GM12878 (cell line): ENCODE results near the gene IL1RL2. TPM values are rescaled to one million over a fixed set of nuclear protein-coding genes. Genes with fewer than 3 reads are reported as not detected.

Experiments used
- ATAC-seq: fragments of 200-7000 bp; cut with Tn5 transposase; 3 replicates; pipeline ENCODE4 v1.9.1; 2020; ENCODE audit warnings: mild to moderate bottlenecking, moderate library complexity
- Bru-seq: library from RNA; stranded (reverse); fragments of 400-500 nt; gene quantifications from one replicate; lab custom pipeline; 2021; lab: Mats Ljungman, UMichigan
- BruChase-seq, 2 experiments: library from RNA; stranded (reverse); fragments of 400-500 nt; gene quantifications; one replicate each; lab custom pipeline; 2021; lab: Mats Ljungman, UMichigan
- BruUV-seq: library from RNA; stranded (reverse); fragments of 400-500 nt; replicated peaks from 2 replicates; lab custom pipeline; 2021; lab: Mats Ljungman, UMichigan
- CTCF ChIA-PET: fragments of 300-600 bp; sonication (Branson Sonifier 250); formaldehyde crosslinking; extraction: SDS; loops from one replicate; lab custom pipeline; 2021; ENCODE audit warnings: inconsistent platforms; lab: Yijun Ruan, JAX
- POLR2A ChIA-PET: fragments of 350-600 bp; formaldehyde crosslinking; extraction: SDS; loops from one replicate; lab custom pipeline; 2021; ENCODE audit warnings: inconsistent platforms; lab: Charles Lee
- RAD21 ChIA-PET: fragments of 300-600 bp; sonication (Branson Sonifier 250); formaldehyde crosslinking; loops from one replicate; lab custom pipeline; 2023; ENCODE audit warnings: antibody characterized with exemption; ENCODE audit not compliant: unreplicated experiment; lab: Charles Lee
- SMC1A ChIA-PET: fragments of 300-600 bp; sonication (Branson Sonifier 250); formaldehyde crosslinking; loops from one replicate; lab custom pipeline; 2023; ENCODE audit not compliant: unreplicated experiment, uncharacterized antibody; lab: Charles Lee
- DNase-seq: peaks from one replicate; pipeline ENCODE4 v3.0.0-alpha.2; 2011; ENCODE audit warnings: low read depth, low spot score
- FAIRE-seq: peaks from 3 replicates; lab custom pipeline; 2011; peaks lifted over from hg19 to GRCh38; lab: Jason Lieb, UNC
- H2AFZ ChIP-seq: 2 replicates; pipeline ENCODE4 v1.6.0; 2011; ENCODE audit warnings: low read depth, low read length, control low read depth; ENCODE audit not compliant: control insufficient read depth
- H3K27ac ChIP-seq: 2 replicates; pipeline ENCODE4 v1.5.1; 2011; ENCODE audit warnings: control low read depth; ENCODE audit not compliant: control insufficient read depth, insufficient read depth
- H3K27me3 ChIP-seq, 2 experiments: replicated peaks in 1 of 2; 2 replicates each; pipeline versions ENCODE4 v1.6.0 to v1.6.1; 2011; ENCODE audit warnings: low read length in 1 of 2; ENCODE audit not compliant: control insufficient read depth in 2 of 2, insufficient read depth in 2 of 2
- H3K36me3 ChIP-seq, 2 experiments: 2 replicates each; pipeline ENCODE4 v1.5.1; 2011; ENCODE audit warnings: low read length in 1 of 2; ENCODE audit not compliant: control insufficient read depth in 2 of 2, insufficient read depth in 2 of 2
- H3K4me1 ChIP-seq: 2 replicates; pipeline ENCODE4 v1.6.1; 2011; ENCODE audit warnings: mild to moderate bottlenecking, low read length, moderate library complexity, mixed read lengths; ENCODE audit not compliant: control insufficient read depth, insufficient read depth
- H3K4me2 ChIP-seq: 2 replicates; pipeline ENCODE4 v1.6.0; 2011; ENCODE audit warnings: control low read depth; ENCODE audit not compliant: control insufficient read depth, insufficient read depth
- H3K4me3 ChIP-seq: fragments of 200-600 bp; sonication (generic); 2 replicates; pipeline ENCODE4 v1.5.1; 2016
- H3K79me2 ChIP-seq: 2 replicates; pipeline ENCODE4 v1.6.0; 2011; ENCODE audit warnings: low read length; ENCODE audit not compliant: control insufficient read depth, insufficient read depth
- H3K9ac ChIP-seq: 2 replicates; pipeline ENCODE4 v1.8.0; 2011; ENCODE audit warnings: low read length, control low read depth, mixed read lengths; ENCODE audit not compliant: control insufficient read depth, insufficient read depth
- H3K9me3 ChIP-seq: replicated peaks from 3 replicates; pipeline ENCODE4 v1.5.1; 2011; ENCODE audit warnings: mild to moderate bottlenecking, low read length; ENCODE audit not compliant: control insufficient read depth, insufficient read depth
- H4K20me1 ChIP-seq: 2 replicates; pipeline ENCODE4 v1.6.0; 2011; ENCODE audit not compliant: control insufficient read depth, insufficient read depth
- EZH2 ChIP-seq: IDR thresholded peaks from 2 replicates; pipeline ENCODE4 v1.6.1; 2012; ENCODE audit warnings: low read depth, mild to moderate bottlenecking, control low read depth, inconsistent platforms, low read length, borderline replicate concordance; ENCODE audit not compliant: control insufficient read depth
- HDGF ChIP-seq: fragments of 450-650 bp; IDR thresholded peaks from 2 replicates; pipeline ENCODE4 v1.6.1; 2016; ENCODE audit warnings: antibody characterized with exemption
- IKZF2 ChIP-seq, 2 experiments: fragments of 450-650 bp; IDR thresholded peaks; 2 replicates each; pipeline ENCODE4 v1.6.1; 2017; ENCODE audit warnings: mild to moderate bottlenecking in 2 of 2, moderate library complexity in 2 of 2
- MTA3 ChIP-seq: IDR thresholded peaks from 2 replicates; pipeline ENCODE4 v1.6.1; 2012; ENCODE audit warnings: low read length, inconsistent platforms, borderline replicate concordance
- NRF1 ChIP-seq: conservative IDR thresholded peaks from 2 replicates; pipeline ENCODE4 v1.6.1; 2011; ENCODE audit warnings: mild to moderate bottlenecking, low read depth, low read length, improper control_type of control experiment
- POLR2AphosphoS2 ChIP-seq: IDR thresholded peaks from 2 replicates; pipeline ENCODE4 v1.6.1; 2011; ENCODE audit warnings: low read depth, mild to moderate bottlenecking, low read length, improper control_type of control experiment, moderate library complexity
- RAD51 ChIP-seq: fragments of 450-650 bp; IDR thresholded peaks from 2 replicates; pipeline ENCODE4 v1.6.1; 2016; ENCODE audit warnings: moderate library complexity, mild to moderate bottlenecking, inconsistent platforms
- SIX5 ChIP-seq: IDR thresholded peaks from 2 replicates; pipeline ENCODE4 v1.6.1; 2011; ENCODE audit warnings: mild to moderate bottlenecking, low read depth, low read length, moderate library complexity; ENCODE audit not compliant: severe bottlenecking
- TBL1XR1 ChIP-seq: IDR thresholded peaks from 2 replicates; pipeline ENCODE4 v1.6.1; 2012; ENCODE audit warnings: low read depth, low read length, improper control_type of control experiment
- YBX1 ChIP-seq: fragments of 450-650 bp; IDR thresholded peaks from 2 replicates; pipeline ENCODE4 v1.6.1; 2016; ENCODE audit warnings: antibody characterized with exemption
- ZBTB4 ChIP-seq: fragments of 450-650 bp; formaldehyde crosslinking; IDR thresholded peaks from 2 replicates; pipeline ENCODE4 v1.4.0; 2022; ENCODE audit warnings: mild to moderate bottlenecking, moderate library complexity
- ZNF207 ChIP-seq: fragments of 450-650 bp; IDR thresholded peaks from 2 replicates; pipeline ENCODE4 v1.6.1; 2014; ENCODE audit warnings: antibody characterized with exemption, mild to moderate bottlenecking, borderline replicate concordance
- WGBS: methylation state at CpG from one replicate; pipeline ENCODE4 v1.1.6; 2016; ENCODE audit warnings: low lambda C conversion rate; ENCODE audit not compliant: insufficient replicate concordance, insufficient coverage; ENCODE audit errors: missing lambda C conversion rate; 5-methylcytosine and 5-hydroxymethylcytosine counted together
- in situ Hi-C: fragments of 300-500 bp; cut with MboI; formaldehyde crosslinking; loops from 9 replicates; pipeline ENCODE4 v1.14.3; 2018; ENCODE audit warnings: mixed read lengths
- intact Hi-C: fragments of 100-400 bp; cut with micrococcal nuclease; formaldehyde crosslinking; loops from one replicate; pipeline ENCODE4 v1.14.2; 2022; ENCODE audit not compliant: unreplicated experiment
- long read RNA-seq, 2 experiments: library from polyadenylated mRNA; unstranded; transcript quantifications; one replicate each; pipeline ENCODE4 v2.0.0, GENCODE V29; 2019 to 2020
- polyA minus RNA-seq, 3 experiments: library from RNA; depleted of rRNA, polyadenylated mRNA; stranded (reverse); fragments of >200 nt; gene quantifications; 2 replicates each; pipeline ENCODE4 v1.2.3, GENCODE V29; 2011
- polyA plus RNA-seq, 11 experiments: library from polyadenylated mRNA; depleted of rRNA in 4 of 11; unstranded in 6 of 11; stranded (reverse) in 5 of 11; fragments of >200 nt; fragmentation: Nextera tagmentation in 4 of 11; fragmentation: Illumina TruSeq in 1 of 11; extraction: Ambion mirVana in 4 of 11; extraction: Trizol in 1 of 11; gene quantifications; 1 replicate in 1 of 11; 2 replicates in 10 of 11; pipeline versions ENCODE4 v1.2.1 to v1.2.3, GENCODE V29; 2011 to 2016; ENCODE audit warnings: inconsistent platforms in 2 of 11, missing spikeins in 2 of 11, low read depth in 1 of 11
- total RNA-seq, 4 experiments: library from RNA; depleted of rRNA in 3 of 4; stranded (reverse); fragments of >200 nt in 3 of 4; fragmentation: Illumina TruSeq in 1 of 4; extraction: Trizol in 1 of 4; gene quantifications; 2 replicates each; pipeline versions ENCODE4 v1.2.1 to v1.2.3, GENCODE V29; 2013 to 2021

The IL1RL2 gene
- not detected in 2 replicates for total RNA-seq (2013; cell fraction: nucleolus; rRNA removed)
- not detected in 2 replicates for total RNA-seq (2014; rRNA removed)
- not detected in 2 replicates for total RNA-seq (2014; rRNA removed; fragmentation: Illumina TruSeq; extraction: Trizol)
- total RNA-seq (2021), result not detected in 2 replicates
- not detected for polyA plus RNA-seq (2011; ENCODE audit: low read depth)
- polyA plus RNA-seq (2011; rRNA removed), result not detected in 2 replicates
- polyA plus RNA-seq (2011; cell fraction: cytosol; rRNA removed), result 0.02 TPM in 1 of 2 replicates, not detected in the other
- polyA plus RNA-seq (2011; cell fraction: nucleus; rRNA removed), result 0.06 TPM in 1 of 2 replicates, not detected in the other
- not detected in 2 replicates for polyA plus RNA-seq (2012)
- polyA plus RNA-seq (2014; fragmentation: Illumina TruSeq; extraction: Trizol), result not detected in 2 replicates
- polyA plus RNA-seq (2014; fragmentation: Nextera tagmentation; extraction: Ambion mirVana), result not detected
- not detected in 2 replicates for polyA plus RNA-seq (2014; rRNA removed)
- not detected for polyA plus RNA-seq (2016; fragmentation: Nextera tagmentation; extraction: Ambion mirVana)
- polyA minus RNA-seq (2011; rRNA and poly(A)+ RNA removed), result not detected in 2 replicates
- not detected in 2 replicates for polyA minus RNA-seq (2011; cell fraction: cytosol; rRNA and poly(A)+ RNA removed)
- polyA minus RNA-seq (2011; cell fraction: nucleus; rRNA and poly(A)+ RNA removed), result not detected in 2 replicates
- percentile 21 among the genes with signal in this experiment for Bru-seq, nascent RNA
- percentile 18 among the genes with signal in this experiment for BruChase-seq, experiment 1, labeled RNA remaining after a 6-hour chase
- BruChase-seq, experiment 2, labeled RNA remaining after a 2-hour chase, result percentile 26 among the genes with signal in this experiment
- long read RNA-seq, experiment 1, result 0 reads
- long read RNA-seq, experiment 2, result 0 reads

- TF ChIP-seq ZNF207 (no peak), EZH2 (no peak), SIX5 (no peak), HDGF (no peak), ZBTB4 (CRISPR knock-in tag) (no peak), TBL1XR1 (no peak), RAD51 (no peak), IKZF2 (IDR thresholded peaks at IDR 0.05) (no peak), NRF1 (no peak), POLR2AphosphoS2 (no peak), MTA3 (no peak), YBX1 (no peak)
- intact Hi-C loops (loop anchor here (2.0 kb wide), 1 partner anchor 54 kb away; no protein-coding TSS in a partner anchor), in situ Hi-C loops (no loop called here)
- Histone ChIP-seq H3K4me2 (0 out of 2 replicates have a peak within 1 kb of the TSS, but pooled peaks have one; percentile 8), H3K4me1 (no peaks in the 10 kb centered on the region), H2AFZ (no peak within 1 kb of the TSS; the same call in 1 of the 2 replicates), H4K20me1 (no peaks in the 10 kb centered on the region), H3K27ac (no peak within 1 kb of the TSS), H3K9ac (no peak within 1 kb of the TSS), H3K4me3 (no peak within 1 kb of the TSS), H3K27me3 (no peaks in the 10 kb centered on the region; a peak in 2 of 4 replicates), H3K36me3 (no peaks in the 10 kb centered on the region), H3K79me2 (no peaks in the 10 kb centered on the region), H3K9me3 (no peaks in the 10 kb centered on the region; the same call in 2 of the 3 replicates)
- POLR2A ChIA-PET, result no interaction called here
- no peak for ATAC-seq
- CTCF ChIA-PET, result interaction anchor here (1.1 to 2.2 kb wide), 3 partner anchors 53 to 167 kb away, joined by 3 to 9 read pairs (median 4); no protein-coding TSS in a partner anchor
- RAD21 ChIA-PET, result interaction anchor here (1.3 kb wide), 1 partner anchor 37 kb away, joined by 3 read pairs; no protein-coding TSS in a partner anchor
- SMC1A ChIA-PET, result interaction anchor here (1.0 to 1.5 kb wide), 2 partner anchors 62 to 167 kb away, joined by 3 to 4 read pairs; no protein-coding TSS in a partner anchor
- no TSS peak for BruUV-seq
- FAIRE-seq, result no peak
- WGBS, result 62% methylated on average over 35 of the region's 36 CpGs
- DNase-seq, result no peak
These were observed at the start of gene IL1RL2 for GRCh38 chr2:102186791-102187495. IL1RL2 (plus strand) TSS chr2:102187023; CDS start chr2:102187868, 845 bp downstream.
